Neural cell (in vitro differentiated cells): ENCODE results near the gene LRRC74A.

ENCODE experiments used
- POLR2AphosphoS5 ChIP-seq: IDR thresholded peaks from 2 replicates; pipeline ENCODE4 v1.6.1; 2012
- RAD21 ChIP-seq: fragments of 450-650 bp; conservative IDR thresholded peaks from 2 replicates; pipeline ENCODE4 v1.6.1; 2014; ENCODE audit warnings: antibody characterized with exemption, mild to moderate bottlenecking, moderate library complexity
- TAF1 ChIP-seq: IDR thresholded peaks from 2 replicates; pipeline ENCODE4 v1.6.1; 2012; ENCODE audit warnings: low read depth
- TF ChIP-seq, protein P1 (sequence below): fragments of 450-650 bp; IDR thresholded peaks from 2 replicates; pipeline ENCODE4 v1.5.1; 2014; ENCODE audit warnings: antibody characterized with exemption, mild to moderate bottlenecking, moderate library complexity; ENCODE audit not compliant: poor library complexity, severe bottlenecking

DNA sequence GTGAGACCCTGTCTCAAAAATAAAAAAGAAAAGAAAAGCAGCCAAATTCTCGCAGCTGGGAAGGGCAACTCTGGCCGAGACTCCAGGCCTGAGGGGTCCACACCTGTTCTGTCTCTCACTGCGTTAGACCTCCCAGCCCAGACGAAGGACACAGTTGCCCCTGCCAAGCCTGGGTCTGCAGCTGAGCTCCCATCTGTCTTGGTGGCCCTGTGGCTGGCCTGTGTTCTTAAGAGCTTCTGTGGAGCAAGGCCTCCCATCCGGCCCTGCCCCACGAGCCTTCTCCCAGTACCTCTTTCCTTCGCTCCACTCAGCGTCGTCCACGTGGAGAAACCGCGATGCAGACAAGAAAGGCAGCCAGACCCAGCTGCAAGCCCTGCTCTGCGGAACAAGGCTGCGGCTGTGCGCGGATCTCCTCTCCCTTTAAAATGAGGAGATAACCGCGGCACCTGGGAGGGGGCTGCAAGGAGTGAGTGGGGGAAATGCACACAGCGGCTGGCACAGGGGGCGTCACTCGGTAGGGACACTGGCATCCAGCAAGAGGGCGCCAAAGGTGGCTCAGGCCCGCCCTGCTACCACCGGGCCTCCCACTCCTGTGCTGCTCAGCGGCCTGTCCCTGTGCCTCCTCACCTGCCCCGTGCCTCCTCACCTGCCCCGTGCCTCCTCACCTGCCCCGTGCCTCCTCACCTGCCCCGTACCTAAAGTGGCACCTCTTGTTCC lies 42.4 kb downstream of the LRRC74A start:
- TF ChIP-seq POLR2AphosphoS5 (no peak), RAD21 (no peak), TAF1 (no peak)
- TF ChIP-seq, protein P1, sequence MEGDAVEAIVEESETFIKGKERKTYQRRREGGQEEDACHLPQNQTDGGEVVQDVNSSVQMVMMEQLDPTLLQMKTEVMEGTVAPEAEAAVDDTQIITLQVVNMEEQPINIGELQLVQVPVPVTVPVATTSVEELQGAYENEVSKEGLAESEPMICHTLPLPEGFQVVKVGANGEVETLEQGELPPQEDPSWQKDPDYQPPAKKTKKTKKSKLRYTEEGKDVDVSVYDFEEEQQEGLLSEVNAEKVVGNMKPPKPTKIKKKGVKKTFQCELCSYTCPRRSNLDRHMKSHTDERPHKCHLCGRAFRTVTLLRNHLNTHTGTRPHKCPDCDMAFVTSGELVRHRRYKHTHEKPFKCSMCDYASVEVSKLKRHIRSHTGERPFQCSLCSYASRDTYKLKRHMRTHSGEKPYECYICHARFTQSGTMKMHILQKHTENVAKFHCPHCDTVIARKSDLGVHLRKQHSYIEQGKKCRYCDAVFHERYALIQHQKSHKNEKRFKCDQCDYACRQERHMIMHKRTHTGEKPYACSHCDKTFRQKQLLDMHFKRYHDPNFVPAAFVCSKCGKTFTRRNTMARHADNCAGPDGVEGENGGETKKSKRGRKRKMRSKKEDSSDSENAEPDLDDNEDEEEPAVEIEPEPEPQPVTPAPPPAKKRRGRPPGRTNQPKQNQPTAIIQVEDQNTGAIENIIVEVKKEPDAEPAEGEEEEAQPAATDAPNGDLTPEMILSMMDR: no peak
